ENCODE results near the gene CENPF.
"Not testable (repeated sequence)": the region's sequence is repeated elsewhere in the genome, so short reads cannot be mapped to it uniquely, and the experiment has no call there.

The CENPF gene

GRCh38 chr1:214584805-214585766, 17.9 kb upstream of the CENPF start:
- no peak for DNase-seq (ENCODE audit: low spot score)

- DNase-seq (ENCODE audit: low spot score) = no peak
Measured at GRCh38 chr1:214586621-214587020, 16.4 kb upstream of the CENPF start.

GRCh38 chr1:214587165-214587564, 15.8 kb upstream of the CENPF start:
- no peak for DNase-seq (ENCODE audit: low spot score)

GRCh38 chr1:214588963-214589597, 13.9 kb upstream of the CENPF start:
- no peak for DNase-seq (ENCODE audit: low spot score)

GRCh38 chr1:214590696-214591095, 12.3 kb upstream of the CENPF start:
- no peak for DNase-seq (ENCODE audit: low spot score)

- DNase-seq (ENCODE audit: low spot score) = not testable (repeated sequence)
Measured at GRCh38 chr1:214591918-214592317, 11.1 kb upstream of the CENPF start.

GRCh38 chr1:214593158-214593557, 9.8 kb upstream of the CENPF start:
- no peak for DNase-seq (ENCODE audit: low spot score)

GRCh38 chr1:214603819-214604252, 841 bp downstream of the CENPF start:
- DNase-seq (ENCODE audit: low spot score) = no peak

GRCh38 chr1:214604523-214604922, 1.5 kb downstream of the CENPF start:
- no peak for DNase-seq (ENCODE audit: low spot score)

GRCh38 chr1:214605484-214605883, 2.5 kb downstream of the CENPF start:
- not testable (repeated sequence) for DNase-seq (ENCODE audit: low spot score)

- not testable (repeated sequence) for DNase-seq (ENCODE audit: low spot score)
Measured at GRCh38 chr1:214605933-214606925, 3.2 kb downstream of the CENPF start.

- DNase-seq (ENCODE audit: low spot score) = not testable (repeated sequence)
Measured at GRCh38 chr1:214607492-214608215, 4.7 kb downstream of the CENPF start.

GRCh38 chr1:214608216-214608783, 5.3 kb downstream of the CENPF start:
- DNase-seq (ENCODE audit: low spot score) = not testable (repeated sequence)

GRCh38 chr1:214608817-214609216, 5.8 kb downstream of the CENPF start:
- not testable (repeated sequence) for DNase-seq (ENCODE audit: low spot score)

GRCh38 chr1:214609692-214610091, 6.7 kb downstream of the CENPF start:
- DNase-seq (ENCODE audit: low spot score) = no peak

GRCh38 chr1:214610136-214610535, 7.1 kb downstream of the CENPF start:
- DNase-seq (ENCODE audit: low spot score) = not testable (repeated sequence)

- DNase-seq (ENCODE audit: low spot score) = no peak
Measured at GRCh38 chr1:214615109-214615508, 12.1 kb downstream of the CENPF start.

- DNase-seq (ENCODE audit: low spot score) = no peak
Measured at GRCh38 chr1:214615871-214616270, 12.9 kb downstream of the CENPF start.

- DNase-seq (ENCODE audit: low spot score) = no peak
Measured at GRCh38 chr1:214617246-214617645, 14.3 kb downstream of the CENPF start.

- no peak for DNase-seq (ENCODE audit: low spot score)
Measured at GRCh38 chr1:214617843-214618242, 14.8 kb downstream of the CENPF start.

- no peak for DNase-seq (ENCODE audit: low spot score)
Measured at GRCh38 chr1:214621236-214621635, 18.2 kb downstream of the CENPF start.
